Right lobe of liver (tissue), 4 donors: Measurements from ENCODE around the gene PCGF6.

Experiments used
- POLR2A ChIP-seq: fragments of 450-650 bp; IDR thresholded peaks from one replicate; pipeline ENCODE4 v1.6.1; 2017; ENCODE audit warnings: antibody characterized with exemption, mild to moderate bottlenecking
- TF ChIP-seq, protein P1 (sequence below), 4 donors: fragments of 200-600 bp in 3 of 4; fragments of 450-650 bp in 1 of 4; IDR thresholded peaks; one replicate each; pipeline versions ENCODE4 v1.5.1 to v1.8.0; 2016 to 2022; ENCODE audit warnings: antibody characterized with exemption in 4 of 4, mild to moderate bottlenecking in 2 of 4
- donor health status: DM: no; HTN: no; CAD: no.
- donor health status: DM: no; HTN: no; CAD: no.
- donor health status: DM: no; HTN: yes; CAD: no.

DNA sequence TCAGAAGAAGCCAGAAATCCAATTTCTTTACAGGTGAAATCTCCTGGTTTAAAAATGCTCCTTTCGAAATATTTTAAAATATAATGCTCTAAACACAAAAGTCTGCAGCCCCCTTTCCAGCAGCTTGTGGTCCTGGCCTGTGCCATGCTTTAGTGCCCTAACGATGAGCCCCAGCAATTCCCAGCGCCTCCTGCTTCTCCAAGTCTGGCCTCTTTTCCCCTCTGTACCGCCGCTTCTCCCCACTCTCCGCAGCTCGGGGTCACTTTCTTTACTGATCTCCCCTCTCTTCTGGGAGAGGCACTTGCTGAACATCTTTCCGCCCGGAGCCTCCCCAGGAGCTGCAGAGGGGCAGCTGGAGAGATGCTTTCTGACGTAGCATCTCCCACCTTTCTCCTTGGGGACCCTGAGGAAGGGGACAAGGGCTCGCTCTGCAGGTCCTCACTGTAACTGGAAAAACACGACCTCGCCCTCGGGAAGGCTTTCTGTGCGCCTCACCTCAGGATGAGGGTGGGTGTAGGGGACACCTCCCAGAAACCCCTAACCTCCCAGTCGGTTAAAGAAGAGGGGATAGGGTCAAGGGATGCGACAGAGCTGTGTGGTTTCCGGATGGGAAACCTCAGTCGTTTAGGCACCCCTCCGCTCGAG is 74.6 kb downstream of the PCGF6 start:
- TF ChIP-seq, protein P1, sequence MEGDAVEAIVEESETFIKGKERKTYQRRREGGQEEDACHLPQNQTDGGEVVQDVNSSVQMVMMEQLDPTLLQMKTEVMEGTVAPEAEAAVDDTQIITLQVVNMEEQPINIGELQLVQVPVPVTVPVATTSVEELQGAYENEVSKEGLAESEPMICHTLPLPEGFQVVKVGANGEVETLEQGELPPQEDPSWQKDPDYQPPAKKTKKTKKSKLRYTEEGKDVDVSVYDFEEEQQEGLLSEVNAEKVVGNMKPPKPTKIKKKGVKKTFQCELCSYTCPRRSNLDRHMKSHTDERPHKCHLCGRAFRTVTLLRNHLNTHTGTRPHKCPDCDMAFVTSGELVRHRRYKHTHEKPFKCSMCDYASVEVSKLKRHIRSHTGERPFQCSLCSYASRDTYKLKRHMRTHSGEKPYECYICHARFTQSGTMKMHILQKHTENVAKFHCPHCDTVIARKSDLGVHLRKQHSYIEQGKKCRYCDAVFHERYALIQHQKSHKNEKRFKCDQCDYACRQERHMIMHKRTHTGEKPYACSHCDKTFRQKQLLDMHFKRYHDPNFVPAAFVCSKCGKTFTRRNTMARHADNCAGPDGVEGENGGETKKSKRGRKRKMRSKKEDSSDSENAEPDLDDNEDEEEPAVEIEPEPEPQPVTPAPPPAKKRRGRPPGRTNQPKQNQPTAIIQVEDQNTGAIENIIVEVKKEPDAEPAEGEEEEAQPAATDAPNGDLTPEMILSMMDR (IDR thresholded peaks at IDR 0.05): no peak
- TF ChIP-seq POLR2A: no peak
